H1 (cell line): Measurements from ENCODE around the gene SPRYD3. TPM values are rescaled to one million over a fixed set of nuclear protein-coding genes. Genes with fewer than 3 reads are reported as not detected.

Source experiments
- CTCF ChIA-PET: fragments of 300-600 bp; sonication (Branson Sonifier 250); formaldehyde crosslinking; loops from one replicate; lab custom pipeline; 2021; ENCODE audit not compliant: partially characterized antibody; lab: Charles Lee
- POLR2A ChIA-PET: fragments of 300-600 bp; sonication (Branson Sonifier 250); formaldehyde crosslinking; loops from one replicate; lab custom pipeline; 2021; ENCODE audit warnings: inconsistent platforms; ENCODE audit not compliant: partially characterized antibody; lab: Charles Lee
- DNase-seq, 2 experiments: peaks; one replicate each; pipeline versions ENCODE4 v3.0.0 to v3.0.0-alpha.2; 2010 to 2022; ENCODE audit warnings: low spot score in 2 of 2, low read depth in 1 of 2, mixed read lengths in 1 of 2
- FAIRE-seq: peaks from 2 replicates; lab custom pipeline; 2011; peaks lifted over from hg19 to GRCh38; lab: Jason Lieb, UNC
- H2AFZ ChIP-seq: 2 replicates; pipeline ENCODE4 v1.8.1; 2012; ENCODE audit warnings: low read length, inconsistent platforms
- H2AK5ac ChIP-seq: 2 replicates; pipeline ENCODE4 v1.6.1; 2013; ENCODE audit warnings: low read depth, low read length
- H2BK120ac ChIP-seq: replicated peaks from 2 replicates; pipeline ENCODE3; 2013; ENCODE audit warnings: low read depth, low read length, inconsistent platforms
- H2BK12ac ChIP-seq: 2 replicates; pipeline ENCODE4 v1.6.1; 2013; ENCODE audit warnings: low read depth, low read length
- H2BK15ac ChIP-seq: 2 replicates; pipeline ENCODE4 v1.6.1; 2013; ENCODE audit warnings: low read length
- H2BK20ac ChIP-seq: 2 replicates; pipeline ENCODE4 v1.6.1; 2013; ENCODE audit warnings: low read length
- H2BK5ac ChIP-seq: 2 replicates; pipeline ENCODE4 v1.6.1; 2013; ENCODE audit warnings: low read depth, low read length
- H3K14ac ChIP-seq: 2 replicates; pipeline ENCODE4 v1.6.1; 2013; ENCODE audit warnings: inconsistent platforms; ENCODE audit not compliant: insufficient read length
- H3K18ac ChIP-seq: 2 replicates; pipeline ENCODE4 v1.6.1; 2013; ENCODE audit warnings: low read length; ENCODE audit errors: extremely low read depth
- H3K23ac ChIP-seq: 2 replicates; pipeline ENCODE4 v1.6.1; 2013; ENCODE audit warnings: inconsistent platforms; ENCODE audit not compliant: insufficient read length
- H3K23me2 ChIP-seq: 2 replicates; pipeline ENCODE4 v1.6.1; 2013; ENCODE audit warnings: low read depth, low read length
- H3K27ac ChIP-seq: 2 replicates; pipeline ENCODE4 v1.6.1; 2011; ENCODE audit warnings: low read depth, low read length, inconsistent platforms
- H3K27me3 ChIP-seq, 4 experiments: replicated peaks in 1 of 4; 1 replicate in 1 of 4; 2 replicates in 3 of 4; pipeline versions ENCODE4 v1.6.1 to v1.8.1; 2011 to 2013; ENCODE audit warnings: low read length in 3 of 4, mild to moderate bottlenecking in 3 of 4, inconsistent platforms in 2 of 4, mixed read lengths in 2 of 4, moderate library complexity in 1 of 4; ENCODE audit not compliant: control insufficient read depth in 3 of 4, insufficient read depth in 3 of 4; ENCODE audit errors: extremely low read depth in 1 of 4
- H3K36me3 ChIP-seq, 4 experiments: 2 replicates each; pipeline versions ENCODE4 v1.6.1 to v1.8.1; 2011 to 2013; ENCODE audit warnings: mild to moderate bottlenecking in 4 of 4, low read length in 3 of 4, moderate library complexity in 2 of 4, control low read depth in 1 of 4, inconsistent platforms in 1 of 4; ENCODE audit not compliant: insufficient read depth in 4 of 4, control insufficient read depth in 2 of 4
- H3K4ac ChIP-seq: replicated peaks from 2 replicates; pipeline ENCODE3; 2013; ENCODE audit warnings: low read length, low read depth, mixed read lengths, inconsistent platforms; ENCODE audit not compliant: insufficient read length
- H3K4me1 ChIP-seq, 4 experiments: replicated peaks in 1 of 4; 1 replicate in 1 of 4; 2 replicates in 3 of 4; pipeline versions ENCODE4 v1.6.1 to v1.8.1; 2011 to 2013; ENCODE audit warnings: low read length in 3 of 4, inconsistent platforms in 2 of 4, mixed read lengths in 1 of 4; ENCODE audit not compliant: insufficient read depth in 4 of 4, control insufficient read depth in 3 of 4
- H3K4me2 ChIP-seq, 2 experiments: 2 replicates each; pipeline versions ENCODE4 v1.6.1 to v1.8.1; 2011 to 2013; ENCODE audit warnings: low read depth in 2 of 2, low read length in 2 of 2, control low read depth in 1 of 2, inconsistent platforms in 1 of 2, mild to moderate bottlenecking in 1 of 2; ENCODE audit not compliant: insufficient read depth in 1 of 2
- H3K4me3 ChIP-seq, 4 experiments: fragments of 200-600, 300-600 bp in 1 of 4; sonication (generic), shearing (Covaris generic), sonication (Bioruptor Twin) in 1 of 4; 2 replicates each; pipeline versions ENCODE4 v1.5.1 to v1.8.1; 2011 to 2016; ENCODE audit warnings: low read length in 4 of 4, low read depth in 3 of 4, control low read depth in 2 of 4, inconsistent platforms in 2 of 4, mild to moderate bottlenecking in 2 of 4, mixed read lengths in 1 of 4, moderate library complexity in 1 of 4; ENCODE audit not compliant: insufficient read depth in 2 of 4; ENCODE audit errors: extremely low read depth in 1 of 4
- H3K56ac ChIP-seq: replicated peaks from 2 replicates; pipeline ENCODE3; 2013; ENCODE audit warnings: low read depth, mild to moderate bottlenecking, mixed read lengths, low read length, inconsistent platforms; ENCODE audit not compliant: insufficient read length
- H3K79me1 ChIP-seq: 2 replicates; pipeline ENCODE4 v1.6.1; 2013; ENCODE audit warnings: low read depth, low read length, control low read depth
- H3K79me2 ChIP-seq, 2 experiments: 2 replicates each; pipeline versions ENCODE4 v1.6.1 to v1.8.1; 2012 to 2013; ENCODE audit warnings: low read length in 2 of 2, mild to moderate bottlenecking in 2 of 2, inconsistent platforms in 1 of 2; ENCODE audit not compliant: insufficient read depth in 2 of 2, control insufficient read depth in 1 of 2
- H3K9ac ChIP-seq, 4 experiments: replicated peaks in 1 of 4; 1 replicate in 1 of 4; 2 replicates in 3 of 4; pipeline versions ENCODE4 v1.6.1 to v1.8.1; 2011 to 2013; ENCODE audit warnings: low read depth in 3 of 4, low read length in 3 of 4, control low read depth in 2 of 4, mild to moderate bottlenecking in 2 of 4, moderate library complexity in 2 of 4, inconsistent platforms in 1 of 4; ENCODE audit errors: extremely low read depth in 1 of 4
- H3K9me3 ChIP-seq, 2 experiments: 2 replicates each; pipeline versions ENCODE4 v1.6.1 to v1.8.1; 2012 to 2013; ENCODE audit warnings: mild to moderate bottlenecking in 2 of 2, moderate library complexity in 2 of 2, control low read depth in 1 of 2, inconsistent platforms in 1 of 2, low read depth in 1 of 2, low read length in 1 of 2, mixed read lengths in 1 of 2; ENCODE audit not compliant: insufficient read depth in 2 of 2
- H4K20me1 ChIP-seq, 2 experiments: replicated peaks in 1 of 2; 2 replicates each; pipeline versions ENCODE3 to v1.8.1; 2011 to 2013; ENCODE audit warnings: inconsistent platforms in 2 of 2, low read length in 2 of 2, mild to moderate bottlenecking in 1 of 2; ENCODE audit not compliant: insufficient read depth in 2 of 2, control insufficient read depth in 1 of 2
- H4K5ac ChIP-seq: 2 replicates; pipeline ENCODE4 v1.6.1; 2013; ENCODE audit warnings: low read length, low read depth, mixed read lengths, inconsistent platforms; ENCODE audit not compliant: insufficient read length
- H4K8ac ChIP-seq: 2 replicates; pipeline ENCODE4 v1.8.0; 2013; ENCODE audit warnings: mild to moderate bottlenecking, moderate library complexity, low read length, inconsistent platforms; ENCODE audit not compliant: insufficient read depth; ENCODE audit errors: extremely low read depth
- H4K91ac ChIP-seq: replicated peaks from 2 replicates; pipeline ENCODE3; 2013; ENCODE audit warnings: low read length, mixed read lengths, inconsistent platforms; ENCODE audit not compliant: insufficient read length
- CTCF ChIP-seq, 3 experiments: IDR thresholded peaks; 1 replicate in 2 of 3; 2 replicates in 1 of 3; pipeline versions ENCODE4 v1.5.1 to v1.6.1; 2011; ENCODE audit warnings: low read length in 3 of 3, mild to moderate bottlenecking in 3 of 3, inconsistent platforms in 2 of 3, low read depth in 1 of 3, moderate library complexity in 1 of 3; ENCODE audit not compliant: insufficient read depth in 1 of 3; ENCODE audit errors: control extremely low read depth in 1 of 3
- SIRT6 ChIP-seq: IDR thresholded peaks from one replicate; pipeline ENCODE4 v1.7.1; 2012; ENCODE audit warnings: low read length, inconsistent platforms
- TCF12 ChIP-seq: IDR thresholded peaks from 2 replicates; pipeline ENCODE4 v1.6.1; 2011; ENCODE audit warnings: low read depth, mild to moderate bottlenecking, low read length
- TEAD4 ChIP-seq: IDR thresholded peaks from 2 replicates; pipeline ENCODE4 v1.6.1; 2012; ENCODE audit warnings: low read depth, low read length, inconsistent platforms, mixed read lengths
- YY1 ChIP-seq: IDR thresholded peaks from 2 replicates; pipeline ENCODE4 v1.6.1; 2011; ENCODE audit warnings: low read depth, mild to moderate bottlenecking, low read length
- WGBS, 2 experiments: shearing (Covaris generic) in 1 of 2; methylation state at CpG; one replicate each; pipeline versions ENCODE4 v1.1.6 to v1.1.7; 2013 to 2015; ENCODE audit warnings: low lambda C conversion rate in 2 of 2, mixed read lengths in 2 of 2, inconsistent platforms in 1 of 2, low coverage in 1 of 2, missing lambda C conversion rate in 1 of 2; ENCODE audit not compliant: insufficient replicate concordance in 2 of 2, insufficient coverage in 1 of 2, insufficient read length in 1 of 2; ENCODE audit errors: extremely low coverage in 1 of 2, missing lambda C conversion rate in 1 of 2; 5-methylcytosine and 5-hydroxymethylcytosine counted together
- polyA plus RNA-seq, 7 experiments: library from polyadenylated mRNA; depleted of rRNA in 3 of 7; stranded (reverse) in 5 of 7; unstranded in 2 of 7; fragments of >200 nt in 5 of 7; fragments of 200-250 nt in 2 of 7; gene quantifications; 1 replicate in 5 of 7; 2 replicates in 1 of 7; 4 replicates in 1 of 7; pipeline versions ENCODE4 v1.2.1 to v1.2.3, GENCODE V29; 2011 to 2013; ENCODE audit warnings: missing spikeins in 2 of 7, mixed read lengths in 2 of 7
- total RNA-seq: library from RNA; stranded (reverse); fragmentation: NEBNext Ultra II Directional; extraction: Animal tissue kit (Norgen Biotek cat#: 25700); gene quantifications from 2 replicates; pipeline ENCODE4 v1.2.1, GENCODE V29; 2021

SPRYD3 gene
- total and polyA plus RNA-seq, 2 of the 8 experiments (the other 6 are each of a cell fraction or from before 2014, with no cell fraction given): 6.8 to 8.0 TPM

GRCh38 chr12:53061404-53062010 lies 17.7 kb downstream of the SPRYD3 start:
- Histone ChIP-seq H4K5ac (no peak overlapping the region), H2AK5ac (no peak overlapping the region), H4K91ac (no peak overlapping the region), H2BK20ac (no peak overlapping the region), H3K18ac (no peak overlapping the region), H4K20me1 (peaks cover 0 to 2% of the 10 kb centered on the region in 2 experiments), H2BK5ac (no peak overlapping the region), H3K36me3 (no peaks in the 10 kb centered on the region), H3K4me1 (peaks cover 0 to 7% (median 0%) of the 10 kb centered on the region in 4 experiments; a peak in 2 of 7 replicates), H3K79me1 (no peaks in the 10 kb centered on the region), H2BK12ac (no peak overlapping the region), H3K56ac (no peak overlapping the region), H3K14ac (no peak overlapping the region), H3K9me3 (no peaks in the 10 kb centered on the region), H3K4me3 (no peak overlapping the region), H3K27ac (no peak overlapping the region), H2BK120ac (no peak overlapping the region), H2AFZ (no peak overlapping the region), H3K4ac (no peak overlapping the region), H3K23ac (no peak overlapping the region), H3K9ac (no peak overlapping the region), H3K27me3 (peaks cover 0 to 9% (median 4%) of the 10 kb centered on the region in 4 experiments; a peak in 4 of 7 replicates), H2BK15ac (no peak overlapping the region), H3K23me2 (no peaks in the 10 kb centered on the region), H4K8ac (peak overlapping the region; percentile 20; the same call in 1 of the 2 replicates), H3K4me2 (no peak overlapping the region), H3K79me2 (no peaks in the 10 kb centered on the region)
- ChIA-PET POLR2A (interaction anchor here (0.9 to 5.9 kb wide), 10 partner anchors 8 to 245 kb away, joined by 3 to 26 read pairs (median 4); partner anchors contain the start of genes RARG and TNS2), CTCF (interaction anchor here (0.6 to 22.4 kb wide), 20 partner anchors 8 to 803 kb away, joined by 3 to 531 read pairs (median 4); partner anchors contain the start of genes ESPL1, IGFBP6, SOAT2 and SPRYD3)
- 78% methylated on average over 5 of the region's 5 CpGs; no CpG with 5 or more reads in 1 of the 2 experiments for WGBS, 2 experiments
- FAIRE-seq (no peak), DNase-seq (no peak)
- no peak for TF ChIP-seq TEAD4
- TF ChIP-seq CTCF (IDR thresholded peaks at IDR 0.05; ENCODE audit: control extremely low read depth in 1 of 3, insufficient read depth in 1 of 3, low read depth in 1 of 3, low read length in 3 of 3): peak in 2 of 3 experiments; percentile 67 to 69; a peak in 3 of 4 replicates
- TF ChIP-seq SIRT6: no peak
- TF ChIP-seq YY1: 0 out of 2 replicates have a peak, but pooled peaks have one; percentile 26
- TF ChIP-seq TCF12: no peak
